Eye (tissue), 1 donor: ENCODE data around the gene MCAM.
A peak's percentile ranks its signal among the peaks of the same experiment; 100 is the strongest.

ENCODE experiments used
- DNase-seq: peaks from one replicate; pipeline ENCODE4 v3.0.0-alpha.2; 2015

MCAM gene

GRCh38 chr11:119324189-119324588, 7.3 kb upstream of the MCAM start:
- DNase-seq, result peak; percentile 43

- peak; percentile 95 for DNase-seq
Measured at GRCh38 chr11:119323532-119324033, 6.7 kb upstream of the MCAM start.

- DNase-seq, result no peak
Measured at GRCh38 chr11:119322921-119323531, 6.1 kb upstream of the MCAM start.

DNA sequence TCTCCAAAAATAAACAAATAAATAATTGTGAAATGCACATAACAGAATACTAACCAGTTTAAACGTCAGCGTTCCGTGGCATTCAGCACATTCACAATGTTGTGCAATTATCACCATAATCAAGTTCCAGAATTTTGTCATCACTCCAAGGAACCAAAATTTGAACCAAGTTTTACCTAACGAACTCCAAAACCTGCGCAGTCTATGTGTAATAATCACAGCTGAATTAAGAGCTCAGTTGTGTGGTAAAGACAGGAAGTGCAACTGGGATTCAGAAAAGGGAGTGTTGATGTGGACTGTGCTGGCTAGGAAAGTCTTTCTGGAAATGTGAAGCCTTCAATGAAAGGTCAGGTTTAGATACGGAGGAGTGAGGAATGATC, 5.4 kb upstream of the MCAM start:
- no peak for DNase-seq

- peak; percentile 80 for DNase-seq
Measured at GRCh38 chr11:119320776-119321524, 4.0 kb upstream of the MCAM start.

DNA sequence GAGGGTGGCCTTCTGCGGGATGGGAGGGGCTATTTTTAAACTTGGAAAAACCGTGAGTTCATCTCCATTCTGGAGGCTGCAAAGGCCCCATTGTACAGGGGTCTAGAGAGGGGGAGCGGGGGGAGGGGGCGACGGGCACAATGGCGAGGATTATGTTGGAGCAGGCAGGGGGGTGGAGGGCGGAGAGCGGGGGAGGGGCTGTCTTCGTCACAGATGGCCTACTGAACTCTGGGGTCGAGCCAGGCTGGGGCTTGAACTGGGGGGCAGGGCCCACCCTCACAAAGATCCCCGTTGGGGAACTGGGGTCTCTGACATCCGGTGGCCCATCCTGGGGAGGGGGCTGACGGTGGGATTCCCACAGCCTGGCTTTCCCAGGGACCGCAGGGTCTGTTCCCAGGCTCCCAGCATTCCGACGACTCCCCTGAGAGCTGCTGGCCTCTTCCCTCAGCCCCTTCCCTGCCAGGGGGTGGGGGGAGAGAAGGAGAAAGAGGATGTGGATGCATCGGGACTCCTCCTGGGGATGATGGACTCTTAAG, 3.4 kb upstream of the MCAM start:
- peak; percentile 85 for DNase-seq

GRCh38 chr11:119319700-119320239, 2.8 kb upstream of the MCAM start:
- peak; percentile 30 for DNase-seq

- no peak for DNase-seq
Measured at GRCh38 chr11:119319136-119319699, 2.3 kb upstream of the MCAM start.

- peak; percentile 77 for DNase-seq
Measured at GRCh38 chr11:119318240-119319135, 1.6 kb upstream of the MCAM start.

GRCh38 chr11:119317592-119318239, 786 bp upstream of the MCAM start:
- no peak for DNase-seq

- peak; percentile 68 for DNase-seq
Measured at GRCh38 chr11:119316016-119316728, 758 bp downstream of the MCAM start.

DNA sequence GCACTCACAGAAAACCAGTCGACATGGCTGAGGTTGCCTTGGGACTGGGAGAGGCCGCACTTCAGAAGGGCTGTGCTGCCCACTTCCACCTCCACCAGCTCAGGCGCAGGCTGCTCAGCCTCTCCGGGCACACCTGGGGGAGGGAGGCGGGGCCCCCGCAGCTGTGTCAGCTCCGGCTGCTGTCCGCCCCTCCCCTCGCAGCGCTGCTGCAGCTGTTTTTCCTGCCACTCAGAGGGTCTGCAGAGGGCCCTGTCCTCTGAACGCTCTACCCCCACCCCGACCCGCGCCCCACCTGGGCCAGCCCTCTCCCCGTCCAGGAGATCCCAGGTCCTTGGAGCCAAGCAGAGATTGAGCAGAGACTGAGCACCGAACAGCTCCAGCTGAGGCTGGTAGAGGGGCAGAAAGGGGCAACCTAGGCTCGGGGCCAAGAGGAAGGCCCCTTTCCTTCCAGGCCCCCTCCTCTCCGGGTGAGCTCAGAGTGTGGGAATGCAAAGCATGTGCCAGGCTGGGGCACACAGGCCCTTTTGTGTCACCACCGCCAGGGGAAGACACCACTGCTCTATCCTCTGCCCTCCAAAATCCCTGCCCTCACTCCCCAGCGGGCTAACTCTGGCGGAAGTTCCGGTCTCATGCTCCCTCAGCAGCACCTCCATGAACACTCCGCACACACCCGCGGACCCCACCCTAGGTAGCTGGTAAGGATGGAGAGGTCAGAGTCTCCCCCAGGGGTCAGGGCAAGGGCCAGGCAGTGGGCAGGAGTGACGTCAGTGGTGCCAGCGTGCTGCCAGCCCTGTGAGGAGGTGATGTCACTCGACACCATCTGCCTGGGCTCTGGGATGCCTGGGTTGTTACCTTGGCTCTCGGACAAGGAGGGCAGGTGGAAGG, 1.6 kb downstream of the MCAM start:
- peak; percentile 75 for DNase-seq

DNA sequence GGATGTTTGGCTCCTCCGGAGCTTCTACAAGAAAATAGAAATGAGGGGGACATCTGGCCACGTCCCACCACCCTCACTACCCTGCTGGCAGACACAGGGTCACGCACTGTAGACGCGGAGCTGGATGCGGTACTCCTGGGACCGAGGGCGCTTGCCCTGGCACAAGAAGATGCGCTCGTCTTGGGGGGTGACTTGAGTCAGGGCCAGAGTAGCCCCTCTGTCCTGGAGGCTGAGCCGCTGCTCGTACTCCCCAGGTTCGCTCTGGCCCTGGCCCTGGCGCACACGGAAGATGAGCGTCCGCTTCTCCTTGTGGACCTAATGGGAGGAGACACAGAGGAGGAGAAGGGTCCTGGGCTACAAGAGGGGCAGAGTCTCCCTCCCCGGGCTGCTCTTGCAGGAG, 2.2 kb downstream of the MCAM start:
- no peak for DNase-seq

GRCh38 chr11:119310682-119311052, 6.3 kb downstream of the MCAM start:
- DNase-seq, result no peak

- no peak for DNase-seq
Measured at GRCh38 chr11:119309953-119310681, 6.8 kb downstream of the MCAM start.

- no peak for DNase-seq
Measured at GRCh38 chr11:119309411-119309810, 7.5 kb downstream of the MCAM start.

DNA sequence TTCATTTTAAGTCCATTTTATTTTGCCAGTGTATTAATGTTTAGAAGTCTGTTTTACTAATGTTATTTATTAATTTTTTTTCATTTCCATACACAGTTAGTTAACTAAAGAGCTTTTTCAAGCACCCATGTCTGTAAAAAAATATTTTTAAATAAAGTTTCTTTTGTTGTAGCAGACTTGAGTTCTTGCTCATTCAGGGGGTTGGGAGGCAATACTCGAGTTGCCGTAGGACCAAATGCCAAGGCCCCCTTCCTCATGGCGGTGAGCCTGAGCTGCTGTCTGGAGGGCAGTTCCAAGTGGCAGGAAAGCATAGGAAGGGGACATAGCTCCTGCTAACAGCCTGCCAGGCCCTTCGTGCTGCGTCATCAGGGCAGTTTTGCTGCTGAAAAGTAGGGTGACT, 9.0 kb downstream of the MCAM start:
- DNase-seq, result no peak

DNA sequence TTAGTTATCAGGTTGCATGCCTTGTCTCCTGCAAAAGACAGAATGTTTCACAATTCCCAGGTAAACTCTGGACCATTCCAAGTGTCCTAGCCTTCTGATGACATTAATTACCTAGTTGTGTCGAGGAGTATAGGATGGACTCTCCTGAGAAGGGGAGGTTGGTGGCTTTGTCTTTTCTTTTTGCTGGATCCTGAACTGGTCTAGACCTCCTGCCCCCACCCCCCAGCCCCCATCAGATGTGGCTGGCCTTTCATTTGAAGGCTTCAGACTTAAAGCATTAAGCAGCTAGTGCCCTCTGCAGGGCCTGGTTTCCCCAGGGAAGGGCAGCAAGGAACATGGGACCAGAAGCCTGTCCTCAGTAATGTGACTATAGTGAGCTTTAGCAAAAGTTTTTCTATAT, 9.7 kb downstream of the MCAM start:
- DNase-seq, result no peak

DNA sequence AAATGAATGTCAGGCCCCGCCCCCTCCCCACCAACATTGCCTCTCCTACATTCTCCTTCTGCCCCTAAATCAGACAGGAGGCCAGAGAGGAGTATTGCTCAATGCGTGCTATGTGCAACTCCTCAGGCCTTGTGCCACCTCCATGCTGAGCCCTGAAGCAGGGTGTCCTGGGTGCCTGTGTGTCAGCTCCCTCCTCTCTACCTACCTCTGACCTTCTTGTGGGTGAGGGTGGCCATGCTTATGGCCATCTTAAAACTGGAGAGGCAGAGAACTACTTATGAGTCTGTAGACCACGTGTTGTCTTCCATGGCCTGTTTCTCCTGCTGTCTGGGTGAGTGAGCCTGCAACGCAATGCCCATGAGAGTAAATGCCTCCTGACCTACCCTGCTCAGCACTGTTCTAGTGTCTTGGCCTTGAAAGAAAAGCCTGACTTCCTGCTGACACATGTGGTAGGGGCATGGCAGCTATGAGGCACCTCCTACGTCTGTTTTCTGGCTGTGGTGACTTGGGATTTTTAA, 10.5 kb downstream of the MCAM start:
- no peak for DNase-seq
